ENCODE results near the gene GSG1L.
"Not testable (repeated sequence)": the region's sequence is repeated elsewhere in the genome, so short reads cannot be mapped to it uniquely, and the experiment has no call there.

Gene GSG1L

GRCh38 chr16:27745348-27745747 lies 318.2 kb downstream of the GSG1L start:
- in situ Hi-C loops (cut with MboI; ENCODE audit: low sequenced_read_pairs) = no loop called here

DNA sequence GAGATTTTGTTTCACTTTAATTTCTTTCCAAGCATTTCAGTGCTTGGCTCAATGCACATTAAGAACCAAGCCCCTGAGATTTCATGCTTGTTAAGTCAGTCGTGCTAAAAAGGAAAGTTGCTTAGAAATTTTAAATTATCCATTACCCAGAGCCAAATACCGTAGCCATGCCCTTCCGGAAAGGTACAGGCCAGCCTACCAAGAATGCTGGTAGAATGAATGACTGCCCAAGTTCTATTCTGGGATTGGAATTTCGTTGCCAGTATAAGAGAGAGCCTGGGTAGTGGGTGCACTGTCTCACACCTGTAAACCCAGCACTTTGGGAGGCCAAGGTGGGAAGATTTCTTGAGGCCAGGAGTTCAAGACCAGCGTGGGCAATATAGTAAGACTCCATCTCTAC lies 319.6 kb downstream of the GSG1L start:
- in situ Hi-C loops (cut with MboI; ENCODE audit: low sequenced_read_pairs) = no loop called here

GRCh38 chr16:27743001-27743400 lies 320.5 kb downstream of the GSG1L start:
- in situ Hi-C loops (cut with MboI; ENCODE audit: low sequenced_read_pairs) = not testable (repeated sequence)

GRCh38 chr16:27742333-27742732 lies 321.2 kb downstream of the GSG1L start:
- in situ Hi-C loops (cut with MboI; ENCODE audit: low sequenced_read_pairs) = no loop called here

DNA sequence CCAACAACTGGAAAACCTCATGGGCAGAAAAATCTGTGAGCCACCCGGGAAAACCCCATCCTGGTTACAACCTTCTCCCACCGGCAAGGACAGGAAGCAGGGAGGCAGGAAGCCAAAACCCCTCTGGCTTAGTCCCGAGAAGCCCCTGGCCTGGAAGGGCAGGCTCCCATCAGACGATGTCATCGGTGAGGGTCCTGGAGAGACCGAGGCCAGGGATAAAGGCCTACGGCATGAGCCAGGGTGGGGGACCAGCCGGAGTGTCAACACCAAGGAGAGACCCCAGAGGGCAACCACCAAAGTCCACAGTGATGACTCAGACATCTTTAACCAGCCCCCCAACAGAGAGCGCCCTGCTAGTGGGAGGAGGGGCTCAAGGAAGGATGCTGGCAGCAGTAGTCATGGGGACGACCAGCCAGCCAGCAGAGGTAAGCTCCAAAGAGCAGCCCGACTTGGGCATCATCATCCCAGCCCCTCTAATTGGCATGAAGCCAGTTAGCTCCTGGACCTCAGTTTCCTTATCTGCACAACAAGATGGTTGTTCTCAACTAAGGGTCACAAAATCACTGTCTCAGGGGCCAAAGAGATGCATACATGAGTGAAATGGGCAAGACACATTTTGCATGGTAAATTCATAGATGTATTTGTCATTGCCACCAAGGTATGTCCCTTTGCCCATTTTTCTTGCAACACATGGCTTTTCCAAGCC lies 322.9 kb downstream of the GSG1L start:
- in situ Hi-C loops (cut with MboI; ENCODE audit: low sequenced_read_pairs) = no loop called here

- in situ Hi-C loops (cut with MboI; ENCODE audit: low sequenced_read_pairs) = no loop called here
These were observed 323.7 kb downstream of the GSG1L start for GRCh38 chr16:27739606-27740357.

DNA sequence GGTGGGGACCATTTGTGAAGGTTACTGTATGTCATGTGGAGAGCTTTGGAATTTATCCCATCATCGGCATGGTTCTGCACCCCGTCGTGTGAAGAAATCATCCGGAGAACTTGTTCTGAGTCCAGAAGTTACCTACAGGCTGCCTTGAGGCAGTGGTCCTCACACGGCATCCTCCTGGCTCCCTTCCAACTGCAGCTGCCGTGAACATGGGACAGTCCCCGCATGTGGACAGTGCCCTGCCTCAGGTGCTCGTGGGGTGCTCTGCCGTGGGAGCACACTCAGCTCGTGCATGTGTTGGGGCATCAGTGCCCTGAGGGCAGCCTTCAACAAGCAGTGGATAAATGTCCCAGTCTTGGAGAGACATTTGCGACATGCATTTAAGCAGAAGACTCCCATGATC lies 324.9 kb downstream of the GSG1L start:
- in situ Hi-C loops (cut with MboI; ENCODE audit: low sequenced_read_pairs) = no loop called here

Measured in HL-60/S4 (cell line).